ENCODE data around the gene SLC51B.
"Not testable (repeated sequence)": the region's sequence is repeated elsewhere in the genome, so short reads cannot be mapped to it uniquely, and the experiment has no call there.

SLC51B gene

DNA sequence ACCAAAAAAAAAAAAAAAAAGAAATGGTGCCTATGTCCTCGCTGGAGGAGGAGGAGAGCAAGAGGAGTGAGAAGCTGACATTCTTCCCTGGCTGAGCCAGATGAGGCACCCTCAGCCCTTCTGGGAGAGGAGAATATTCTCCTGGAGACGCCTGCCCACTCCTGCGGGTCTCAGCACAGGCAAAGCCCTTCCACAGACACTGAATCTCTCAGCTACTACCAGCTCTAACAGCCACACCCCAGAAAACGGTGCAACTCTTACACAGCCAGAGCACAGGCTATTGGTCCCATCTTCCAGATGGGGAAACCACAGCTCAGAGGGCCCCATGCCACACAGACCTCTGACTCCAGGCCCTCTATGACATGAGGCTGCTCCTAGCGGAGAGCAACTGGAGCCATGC is 16.9 kb downstream of the SLC51B start:
- Histone ChIP-seq H3K9me3 (no peaks in the 10 kb centered on the region; the same call in 1 of the 2 replicates), H3K4me1 (peaks cover 13% of the 10 kb centered on the region), H3K36me3 (replicated peaks) (no peaks in the 10 kb centered on the region), H3K4me3 (no peak overlapping the region), H3K27me3 (ENCODE audit: low read depth) (no peaks in the 10 kb centered on the region)
- in situ Hi-C loops (cut with MboI; ENCODE audit: low sequenced_read_pairs), result no loop called here
- no peak for DNase-seq (ENCODE audit: low spot score in 2 of 2)

DNA sequence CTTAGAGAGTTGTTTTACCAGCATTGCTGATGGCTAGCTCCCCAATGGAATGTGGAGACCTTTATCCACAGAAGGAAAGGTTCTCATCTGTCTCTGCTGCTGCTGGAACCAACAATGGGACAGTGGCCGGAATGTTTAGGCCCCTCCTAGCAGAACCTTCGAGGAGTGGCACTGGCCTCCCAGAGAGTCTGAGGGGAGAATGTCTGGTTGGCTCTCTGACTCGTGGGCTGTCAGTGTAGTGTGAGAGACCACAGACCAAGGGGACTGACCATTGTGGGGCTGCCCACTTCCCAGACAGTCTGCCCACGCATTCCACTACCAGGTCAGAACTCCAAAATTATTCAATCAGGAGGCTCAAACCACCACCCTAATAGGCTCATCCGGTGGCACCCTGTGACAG is 17.5 kb downstream of the SLC51B start:
- Histone ChIP-seq H3K4me1 (peaks cover 13% of the 10 kb centered on the region), H3K36me3 (replicated peaks) (no peaks in the 10 kb centered on the region), H3K27me3 (ENCODE audit: low read depth) (no peaks in the 10 kb centered on the region), H3K9me3 (no peaks in the 10 kb centered on the region; the same call in 1 of the 2 replicates), H3K4me3 (no peak overlapping the region)
- in situ Hi-C loops (cut with MboI; ENCODE audit: low sequenced_read_pairs), result no loop called here
- DNase-seq (ENCODE audit: low spot score in 2 of 2), result no peak

DNA sequence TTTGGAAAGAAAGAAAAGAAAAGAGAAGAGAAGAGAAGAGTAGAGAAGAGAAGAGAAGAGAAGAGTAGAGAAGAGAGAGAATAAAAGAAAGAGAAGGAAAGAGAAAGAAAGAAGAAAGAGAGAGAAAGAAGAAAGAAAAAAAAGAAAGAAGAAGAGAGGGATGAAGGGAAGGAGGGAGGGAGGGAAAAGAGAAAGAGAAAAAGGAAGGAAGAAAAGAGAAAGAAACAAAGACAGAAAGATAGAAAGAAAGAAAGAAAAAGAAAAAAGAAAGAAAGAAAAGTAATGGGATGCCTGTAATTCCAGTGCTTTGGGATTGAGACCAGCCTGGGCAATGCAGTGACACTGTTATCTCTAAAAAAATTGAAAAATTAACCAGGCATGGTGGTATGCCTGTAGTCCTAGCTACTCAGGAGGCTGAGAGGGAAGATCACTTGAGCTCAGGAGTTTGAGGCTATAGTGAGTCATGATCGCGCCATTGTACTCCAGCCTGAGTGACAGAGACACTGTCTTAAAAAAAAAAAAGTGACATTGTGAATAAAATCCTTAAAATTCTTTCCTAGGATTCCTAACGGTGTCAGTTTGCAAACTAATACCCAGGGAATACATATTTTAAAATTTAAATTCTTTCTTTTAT is 20.9 kb downstream of the SLC51B start:
- Histone ChIP-seq H3K36me3 (replicated peaks) (no peaks in the 10 kb centered on the region), H3K4me1 (peaks cover 13% of the 10 kb centered on the region), H3K27me3 (ENCODE audit: low read depth) (no peaks in the 10 kb centered on the region), H3K9me3 (no peaks in the 10 kb centered on the region; the same call in 1 of the 2 replicates), H3K4me3 (no peak overlapping the region)
- peak; percentile 61 to 68 for DNase-seq (ENCODE audit: low spot score in 2 of 2)
- in situ Hi-C loops (cut with MboI; ENCODE audit: low sequenced_read_pairs), result no loop called here

DNA sequence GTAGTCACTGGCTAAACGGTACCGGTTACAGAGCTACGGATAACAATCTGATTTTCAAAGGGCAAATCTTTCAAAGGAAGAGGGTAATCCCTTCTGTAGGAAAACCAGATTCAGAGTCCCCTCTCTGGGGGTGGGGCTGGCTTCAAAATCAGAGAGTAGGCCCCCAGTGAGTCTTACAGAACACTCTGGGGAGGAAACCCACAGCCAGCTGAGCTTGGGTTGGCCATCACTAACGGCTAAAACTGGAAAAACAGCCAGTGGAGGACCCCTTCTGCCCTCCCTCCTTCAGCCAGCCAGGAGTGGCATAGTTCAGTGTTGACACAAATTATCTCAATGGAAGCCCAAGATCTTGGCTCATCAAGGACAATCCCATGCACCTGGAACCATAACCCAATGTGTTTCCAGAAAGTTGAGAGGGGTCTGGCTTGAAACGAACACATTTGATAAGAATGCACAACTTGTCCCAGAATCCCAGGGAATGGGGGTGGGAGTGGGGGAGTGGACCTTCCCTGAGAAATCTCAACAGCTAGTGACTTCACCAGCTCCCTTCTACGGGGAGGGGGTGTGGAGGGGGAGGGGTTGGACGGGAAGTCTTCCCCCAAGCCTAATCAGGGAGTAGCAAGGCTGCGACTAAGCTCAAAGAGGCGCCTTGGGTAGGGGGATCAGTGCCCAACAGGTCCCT is 21.6 kb downstream of the SLC51B start:
- no peaks in the 10 kb centered on the region for H3K27me3 ChIP-seq (ENCODE audit: low read depth)
- H3K4me1 ChIP-seq, result peaks cover 13% of the 10 kb centered on the region
- in situ Hi-C loops (cut with MboI; ENCODE audit: low sequenced_read_pairs), result no loop called here
- H3K4me3 ChIP-seq, result no peak overlapping the region
- peak; percentile 54 to 66 for DNase-seq (ENCODE audit: low spot score in 2 of 2)
- H3K9me3 ChIP-seq, result no peaks in the 10 kb centered on the region; the same call in 1 of the 2 replicates
- no peaks in the 10 kb centered on the region for H3K36me3 ChIP-seq (replicated peaks)

DNA sequence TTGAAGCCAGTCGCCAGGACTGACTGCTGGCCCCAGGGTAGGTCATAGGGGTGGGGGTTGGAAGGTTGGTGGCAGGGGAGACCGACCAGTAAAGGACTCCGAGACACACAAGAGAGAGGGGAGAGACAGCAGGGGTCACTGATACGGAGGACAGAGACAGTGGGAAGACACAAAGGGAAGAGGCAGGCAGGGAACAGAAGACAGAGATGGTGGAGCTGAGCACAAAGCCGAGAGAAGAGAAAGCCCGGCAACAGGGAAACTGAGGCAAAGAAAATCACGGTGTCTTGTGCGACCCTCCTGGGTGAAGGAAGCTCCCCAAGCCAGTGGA is 22.1 kb downstream of the SLC51B start:
- no peaks in the 10 kb centered on the region for H3K36me3 ChIP-seq (replicated peaks)
- H3K4me3 ChIP-seq, result no peak overlapping the region
- in situ Hi-C loops (cut with MboI; ENCODE audit: low sequenced_read_pairs), result no loop called here
- H3K9me3 ChIP-seq, result no peaks in the 10 kb centered on the region; the same call in 1 of the 2 replicates
- peaks cover 13% of the 10 kb centered on the region for H3K4me1 ChIP-seq
- no peak for DNase-seq (ENCODE audit: low spot score in 2 of 2)
- no peaks in the 10 kb centered on the region for H3K27me3 ChIP-seq (ENCODE audit: low read depth)

DNA sequence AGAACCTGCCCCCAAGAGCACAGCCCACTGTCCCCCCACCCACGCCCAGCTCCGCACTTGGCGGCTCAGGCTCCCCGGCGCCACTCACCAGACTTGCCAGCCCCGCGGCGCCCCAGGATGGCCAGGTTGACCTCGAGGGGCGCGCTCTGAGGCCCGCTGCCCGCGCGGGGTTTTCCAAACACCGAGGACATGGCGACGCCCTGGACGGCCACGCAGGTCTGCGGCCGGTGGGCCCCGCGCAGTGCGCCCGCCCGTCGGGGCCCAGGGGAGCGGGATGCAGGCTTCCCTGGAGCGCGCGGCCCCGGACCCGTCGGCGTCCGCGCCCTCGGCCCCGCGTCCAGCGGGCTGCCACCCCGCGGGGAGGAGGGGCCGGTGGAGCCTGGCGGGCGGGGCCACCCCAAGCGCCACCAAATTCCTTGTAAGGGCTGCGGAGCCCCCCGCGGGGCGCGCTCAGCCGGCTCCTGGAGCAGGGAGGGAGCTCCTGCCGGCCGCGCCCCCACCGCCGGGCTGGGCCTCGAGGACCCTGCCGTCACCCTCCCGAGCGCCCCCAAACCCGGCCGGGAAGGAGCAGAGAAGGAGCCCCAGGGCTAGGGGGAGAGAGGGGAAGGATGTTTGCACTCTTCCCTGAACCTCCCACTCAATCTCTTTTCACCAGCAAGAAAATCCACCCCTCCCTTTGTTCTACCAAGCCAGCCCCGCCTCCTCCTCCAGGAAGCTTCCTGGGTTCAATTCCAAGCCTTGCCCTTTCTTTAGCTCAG is 22.6 kb downstream of the SLC51B start, which contains the start of gene RASL12:
Gene RASL12 (minus strand): TSS at position 347 of the 758 bp plus-strand sequence. CDS start 156 bp downstream, at position 191.
- peaks cover 13% of the 10 kb centered on the region for H3K4me1 ChIP-seq
- no peaks in the 10 kb centered on the region for H3K36me3 ChIP-seq (replicated peaks)
- in situ Hi-C loops (cut with MboI; ENCODE audit: low sequenced_read_pairs), result no loop called here
- H3K27me3 ChIP-seq (ENCODE audit: low read depth), result no peaks in the 10 kb centered on the region
- no peak for DNase-seq (ENCODE audit: low spot score in 2 of 2)
- no peak within 1 kb of the TSS for H3K4me3 ChIP-seq
- H3K9me3 ChIP-seq, result no peaks in the 10 kb centered on the region; the same call in 1 of the 2 replicates

DNA sequence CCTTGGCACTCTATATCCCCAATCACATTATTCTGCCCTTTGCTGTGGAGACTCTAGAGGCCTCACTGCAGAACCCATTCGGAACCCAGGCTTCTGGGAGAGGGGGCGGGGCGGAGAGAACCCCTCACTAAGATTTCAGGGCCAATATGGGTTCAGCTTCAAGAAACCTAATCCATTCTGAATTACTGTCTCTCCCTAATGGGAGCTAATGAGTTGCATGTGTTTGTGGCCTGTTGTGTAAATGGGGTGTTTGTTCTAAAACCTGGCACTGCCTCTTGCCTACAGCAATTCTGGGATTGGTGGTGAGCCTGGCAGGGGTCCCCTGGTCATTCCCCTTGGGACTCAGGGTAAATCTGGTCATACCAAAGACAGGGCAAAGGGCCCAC is 23.2 kb downstream of the SLC51B start:
- H3K4me1 ChIP-seq, result peaks cover 13% of the 10 kb centered on the region
- H3K36me3 ChIP-seq (replicated peaks), result no peaks in the 10 kb centered on the region
- no peaks in the 10 kb centered on the region; the same call in 1 of the 2 replicates for H3K9me3 ChIP-seq
- in situ Hi-C loops (cut with MboI; ENCODE audit: low sequenced_read_pairs), result no loop called here
- no peaks in the 10 kb centered on the region for H3K27me3 ChIP-seq (ENCODE audit: low read depth)
- H3K4me3 ChIP-seq, result no peak overlapping the region
- DNase-seq (ENCODE audit: low spot score in 2 of 2), result no peak

DNA sequence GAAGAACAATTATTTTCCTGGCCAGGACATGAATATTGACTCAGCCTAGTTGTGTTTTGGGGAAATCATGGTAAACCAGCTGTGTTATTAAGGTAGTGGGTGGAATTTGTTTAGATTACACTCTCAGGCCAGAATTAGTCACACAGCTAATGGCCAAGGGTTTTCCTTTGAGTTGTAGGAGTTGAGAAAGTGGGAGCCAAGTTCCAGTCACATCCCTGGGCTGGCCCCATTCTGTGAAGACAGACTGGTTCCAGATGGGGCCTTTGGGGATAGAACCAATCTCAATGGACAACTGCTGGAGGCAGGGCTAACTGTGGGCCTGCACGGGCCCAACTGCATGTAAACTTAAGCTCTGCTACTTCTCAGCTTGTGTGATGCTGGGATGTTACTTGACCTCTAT is 24.0 kb downstream of the SLC51B start:
- no peak for DNase-seq (ENCODE audit: low spot score in 2 of 2)
- H3K9me3 ChIP-seq, result no peaks in the 10 kb centered on the region; the same call in 1 of the 2 replicates
- in situ Hi-C loops (cut with MboI; ENCODE audit: low sequenced_read_pairs), result no loop called here
- no peak overlapping the region for H3K4me3 ChIP-seq
- H3K4me1 ChIP-seq, result peaks cover 13% of the 10 kb centered on the region
- no peaks in the 10 kb centered on the region for H3K27me3 ChIP-seq (ENCODE audit: low read depth)
- H3K36me3 ChIP-seq (replicated peaks), result no peaks in the 10 kb centered on the region

DNA sequence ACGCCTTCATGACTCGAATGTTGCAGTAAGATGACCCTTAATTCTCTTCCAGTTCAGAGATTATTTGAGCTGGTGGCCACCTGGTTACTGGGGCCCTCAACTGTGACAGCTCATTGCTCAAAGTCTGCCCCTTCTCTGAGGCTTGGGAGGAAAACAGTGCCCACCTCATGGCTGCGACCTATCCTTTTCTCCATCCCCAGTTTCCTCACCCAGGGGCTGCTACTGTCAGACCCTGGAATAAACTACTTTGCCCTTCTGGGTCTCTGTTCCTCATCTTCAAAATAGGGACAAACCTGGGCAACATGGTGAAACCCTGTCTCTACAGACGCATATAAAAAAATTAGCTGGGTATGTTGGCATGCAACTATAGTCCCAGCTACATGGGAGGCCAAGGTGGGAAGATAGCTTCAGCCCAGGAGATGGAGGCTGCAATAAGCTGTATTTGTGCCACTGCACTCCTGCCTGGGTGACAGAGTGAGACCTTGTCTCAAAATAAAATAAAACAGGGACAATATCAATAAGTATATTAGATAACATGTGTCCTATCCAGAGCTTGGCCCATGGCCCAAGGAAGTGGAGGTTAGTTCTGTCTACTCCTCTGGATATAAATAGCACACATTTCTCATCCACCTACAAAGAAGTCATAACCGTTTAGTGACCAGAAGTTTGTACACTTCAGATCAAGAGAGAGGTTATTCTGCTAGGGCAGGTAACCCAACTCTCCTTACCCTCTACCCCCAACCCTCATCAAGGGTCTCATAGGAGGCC is 24.8 kb downstream of the SLC51B start:
- Histone ChIP-seq H3K27me3 (ENCODE audit: low read depth) (no peaks in the 10 kb centered on the region), H3K9me3 (no peaks in the 10 kb centered on the region; the same call in 1 of the 2 replicates), H3K36me3 (replicated peaks) (no peaks in the 10 kb centered on the region), H3K4me3 (no peak overlapping the region), H3K4me1 (peaks cover 13% of the 10 kb centered on the region)
- in situ Hi-C loops (cut with MboI; ENCODE audit: low sequenced_read_pairs), result no loop called here
- DNase-seq (ENCODE audit: low spot score in 2 of 2), result no peak

DNA sequence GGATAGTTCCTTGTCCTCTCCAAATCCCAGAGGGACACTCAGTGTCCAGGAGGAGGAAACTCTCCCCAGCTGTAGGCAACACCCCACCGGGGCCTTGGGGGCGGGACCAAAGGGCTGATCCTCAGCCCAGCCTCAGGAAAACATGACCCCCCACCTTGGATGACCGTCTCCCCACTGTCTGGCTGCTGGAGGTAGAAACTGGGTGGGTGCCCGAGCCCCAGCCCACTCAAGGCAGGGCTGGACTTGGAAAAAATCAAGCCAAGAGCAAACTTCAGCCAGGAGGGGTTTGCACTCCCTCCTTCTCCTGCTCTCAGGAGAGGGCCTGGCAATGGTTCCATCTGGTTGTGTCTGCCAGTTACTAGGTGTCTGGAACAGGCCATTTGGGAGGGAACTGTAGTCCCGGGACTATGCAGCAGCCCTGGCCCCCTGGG is 26.2 kb downstream of the SLC51B start:
- Histone ChIP-seq H3K4me1 (peaks cover 6% of the 10 kb centered on the region), H3K9me3 (no peaks in the 10 kb centered on the region; the same call in 1 of the 2 replicates), H3K27me3 (ENCODE audit: low read depth) (no peaks in the 10 kb centered on the region), H3K36me3 (replicated peaks) (no peaks in the 10 kb centered on the region), H3K4me3 (no peak overlapping the region)
- DNase-seq (ENCODE audit: low spot score in 2 of 2), result no peak
- in situ Hi-C loops (cut with MboI; ENCODE audit: low sequenced_read_pairs), result no loop called here

DNA sequence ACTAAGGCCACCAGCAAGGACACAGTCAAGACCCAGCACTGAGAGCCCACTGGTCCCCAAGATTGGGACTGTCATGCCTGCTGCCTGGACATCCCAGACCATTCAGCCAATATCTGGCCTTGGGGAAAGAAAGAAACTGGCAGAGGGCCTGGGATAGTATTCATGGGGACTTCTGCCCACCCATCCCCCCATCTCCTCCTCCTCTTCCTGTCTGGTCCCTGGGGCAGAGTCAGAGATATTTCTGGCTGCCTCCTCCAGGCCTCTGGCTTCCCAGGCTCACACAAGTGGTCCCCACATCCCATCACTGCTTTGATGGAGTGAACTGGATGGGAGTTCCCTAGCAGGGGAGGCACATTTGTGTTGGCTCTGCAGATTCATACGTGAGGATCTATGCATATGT is 26.8 kb downstream of the SLC51B start:
- no peaks in the 10 kb centered on the region for H3K4me1 ChIP-seq
- H3K4me3 ChIP-seq, result no peak overlapping the region
- no peaks in the 10 kb centered on the region for H3K27me3 ChIP-seq (ENCODE audit: low read depth)
- no peak for DNase-seq (ENCODE audit: low spot score in 2 of 2)
- H3K36me3 ChIP-seq (replicated peaks), result no peaks in the 10 kb centered on the region
- no peaks in the 10 kb centered on the region for H3K9me3 ChIP-seq
- in situ Hi-C loops (cut with MboI; ENCODE audit: low sequenced_read_pairs), result no loop called here

DNA sequence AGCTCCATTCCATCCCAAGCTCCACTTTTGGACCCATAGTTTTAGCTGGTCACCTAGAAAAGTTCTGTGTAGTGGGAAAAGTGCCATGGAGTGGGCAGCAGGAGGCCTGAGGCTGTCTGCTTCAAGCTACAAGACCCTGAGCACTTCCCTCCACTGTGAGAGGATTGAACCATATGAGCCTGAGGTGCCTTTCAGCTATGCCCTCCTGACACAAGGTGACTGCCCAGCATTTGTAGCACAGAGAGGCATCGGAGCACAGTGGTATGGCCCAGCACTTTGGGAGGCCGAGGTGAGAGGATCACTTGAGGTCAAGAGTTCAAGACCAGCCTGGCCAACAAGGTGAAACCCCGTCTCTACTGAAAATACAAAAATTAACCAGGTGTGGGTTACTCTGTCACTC is 27.4 kb downstream of the SLC51B start:
- no peaks in the 10 kb centered on the region for H3K9me3 ChIP-seq
- in situ Hi-C loops (cut with MboI; ENCODE audit: low sequenced_read_pairs), result no loop called here
- no peaks in the 10 kb centered on the region for H3K27me3 ChIP-seq (ENCODE audit: low read depth)
- no peaks in the 10 kb centered on the region for H3K36me3 ChIP-seq (replicated peaks)
- H3K4me3 ChIP-seq, result no peak overlapping the region
- no peak for DNase-seq (ENCODE audit: low spot score in 2 of 2)
- H3K4me1 ChIP-seq, result no peaks in the 10 kb centered on the region

DNA sequence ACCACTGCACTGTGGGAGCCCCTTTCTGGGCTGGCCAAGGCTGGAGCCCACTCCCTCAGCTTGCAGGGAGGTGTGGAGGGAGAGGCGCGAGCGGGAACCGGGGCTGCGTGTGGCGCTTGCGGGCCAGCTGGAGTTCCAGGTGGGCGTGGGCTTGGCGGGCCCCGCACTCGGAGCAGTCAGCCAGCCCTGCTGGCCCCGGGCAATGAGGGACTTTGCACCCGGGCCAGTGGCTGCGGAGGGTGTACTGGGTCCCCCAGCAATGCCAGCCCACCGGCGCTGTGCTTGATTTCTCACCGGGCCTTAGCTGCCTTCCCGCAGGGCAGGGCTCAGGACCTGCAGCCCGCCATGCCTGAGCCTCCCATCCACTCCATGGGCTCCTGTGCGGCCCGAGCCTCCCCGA is 29.8 kb downstream of the SLC51B start:
- H3K27me3 ChIP-seq (ENCODE audit: low read depth); DNase-seq (ENCODE audit: low spot score in 2 of 2); in situ Hi-C loops (cut with MboI; ENCODE audit: low sequenced_read_pairs); H3K4me3 ChIP-seq; H3K9me3 ChIP-seq; H3K36me3 ChIP-seq (replicated peaks); H3K4me1 ChIP-seq: not testable (repeated sequence)
